SKM-1 treated with dmso at 0.1 percent for 144 hours (cell line): ENCODE data around the gene PPM1J.
A peak's percentile ranks its signal among the peaks of the same experiment; 100 is the strongest.
"Not testable (repeated sequence)": the region's sequence is repeated elsewhere in the genome, so short reads cannot be mapped to it uniquely, and the experiment has no call there.

Experiments used
- DNase-seq: peaks from one replicate; lab custom pipeline; 2025; ENCODE audit not compliant: unreplicated experiment; lab: John Stamatoyannopoulos, UW

PPM1J gene

DNA sequence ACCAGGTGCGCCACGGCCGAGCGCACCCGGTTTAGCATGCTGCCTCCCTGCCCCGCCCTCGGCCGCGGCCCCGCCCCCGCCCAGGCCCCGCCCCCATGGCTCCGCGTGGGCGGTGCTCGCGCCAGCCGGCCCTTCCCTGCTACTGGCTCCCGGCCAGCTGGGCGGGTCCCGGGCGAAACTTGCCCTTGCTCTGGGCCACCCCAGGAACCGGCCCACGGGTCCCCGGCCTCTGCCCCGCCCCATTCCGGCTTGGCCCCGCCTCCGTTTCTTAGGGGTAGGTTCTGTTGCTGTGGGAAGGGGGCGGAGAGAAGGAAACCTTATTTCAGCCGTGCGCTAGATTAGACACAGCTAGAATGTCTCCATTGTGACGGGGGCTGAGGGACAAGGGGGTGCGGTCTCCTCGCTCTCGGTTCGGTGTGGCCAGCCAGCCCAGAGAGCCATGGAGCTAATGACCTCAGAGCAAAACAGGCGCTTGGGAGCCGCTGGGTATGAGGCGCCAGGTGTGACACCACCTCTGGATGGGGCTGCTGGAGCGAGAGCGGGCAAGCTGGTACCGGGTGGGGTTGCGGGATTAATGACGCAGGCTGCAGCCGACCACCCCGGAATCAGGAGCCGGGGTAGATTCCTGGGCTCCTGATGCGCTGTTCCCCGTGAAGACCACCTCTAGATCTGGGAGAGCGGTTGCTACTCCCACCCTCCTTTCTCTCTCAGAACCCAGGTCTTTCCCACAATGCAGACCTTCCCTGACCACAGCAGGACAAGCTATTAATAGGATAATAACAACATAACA is at the start of gene PPM1J:
Gene PPM1J, minus strand, starts transcription at position 69 of the 790 bp plus-strand sequence. Its CDS starts 31 bp downstream, at position 38.
- DNase-seq: peak; percentile 87

GRCh38 chr1:112762541-112763500 is 47.7 kb upstream of the PPM1J start:
- no peak for DNase-seq

DNA sequence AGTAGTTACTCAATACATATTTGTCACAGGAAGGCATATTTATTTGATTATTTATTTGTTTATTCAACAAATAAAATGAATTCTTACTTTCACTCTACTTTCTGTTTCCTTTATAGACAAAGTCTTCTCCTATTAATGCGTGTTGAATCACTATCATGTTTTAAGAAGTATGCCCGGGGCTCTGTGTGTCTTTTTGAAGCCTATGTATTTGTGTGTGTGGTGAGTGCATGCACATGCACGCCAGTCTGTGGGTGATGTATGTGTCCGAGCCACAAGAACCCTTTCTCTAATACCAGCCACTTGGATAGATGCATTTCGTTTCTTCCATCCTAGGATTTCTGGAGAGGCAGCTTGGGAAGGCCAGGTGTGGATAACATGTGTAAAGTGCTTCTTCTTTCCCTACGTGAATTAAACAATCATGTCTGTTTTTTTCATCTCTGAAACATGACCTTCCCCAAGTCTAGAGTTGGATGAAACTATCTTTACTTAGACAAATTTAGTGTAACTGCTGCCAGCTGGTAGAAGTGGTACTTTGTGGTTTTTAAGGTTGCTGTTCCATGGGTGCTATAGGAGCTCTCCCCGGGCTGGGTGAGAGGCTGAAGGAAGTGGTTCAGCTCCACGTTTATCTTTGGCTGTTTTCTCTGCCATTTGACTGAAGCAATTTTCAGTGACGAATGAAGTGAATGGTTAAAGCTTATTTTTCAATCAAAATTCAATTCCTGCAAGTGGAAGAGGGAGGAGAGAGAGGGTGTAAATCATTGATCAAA is 46.8 kb upstream of the PPM1J start:
- no peak for DNase-seq

GRCh38 chr1:112759228-112759627 is 44.1 kb upstream of the PPM1J start:
- DNase-seq: no peak

GRCh38 chr1:112754116-112754628 is 39.0 kb upstream of the PPM1J start:
- DNase-seq: no peak

DNA sequence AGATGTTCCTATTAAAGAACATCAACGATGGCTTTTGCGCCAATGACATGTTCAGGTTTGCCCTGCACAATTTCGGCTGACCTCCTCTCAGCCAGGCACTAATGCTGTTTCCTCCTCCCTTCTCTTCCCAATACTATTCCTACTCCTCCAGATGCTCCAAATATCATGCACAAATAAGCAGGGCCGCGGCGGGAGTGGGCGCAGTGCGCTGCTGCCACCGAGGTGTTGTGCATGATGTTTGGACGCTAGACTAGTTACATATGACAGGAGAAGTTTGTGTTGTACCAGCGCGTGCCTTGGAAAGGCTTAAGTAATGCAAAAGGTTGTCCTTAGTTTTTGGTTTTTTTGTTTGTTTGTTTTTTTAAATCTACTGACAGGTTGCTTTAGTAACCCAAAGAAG is 33.3 kb upstream of the PPM1J start:
- no peak for DNase-seq

GRCh38 chr1:112744009-112744578 is 29.0 kb upstream of the PPM1J start:
- DNase-seq: no peak

DNA sequence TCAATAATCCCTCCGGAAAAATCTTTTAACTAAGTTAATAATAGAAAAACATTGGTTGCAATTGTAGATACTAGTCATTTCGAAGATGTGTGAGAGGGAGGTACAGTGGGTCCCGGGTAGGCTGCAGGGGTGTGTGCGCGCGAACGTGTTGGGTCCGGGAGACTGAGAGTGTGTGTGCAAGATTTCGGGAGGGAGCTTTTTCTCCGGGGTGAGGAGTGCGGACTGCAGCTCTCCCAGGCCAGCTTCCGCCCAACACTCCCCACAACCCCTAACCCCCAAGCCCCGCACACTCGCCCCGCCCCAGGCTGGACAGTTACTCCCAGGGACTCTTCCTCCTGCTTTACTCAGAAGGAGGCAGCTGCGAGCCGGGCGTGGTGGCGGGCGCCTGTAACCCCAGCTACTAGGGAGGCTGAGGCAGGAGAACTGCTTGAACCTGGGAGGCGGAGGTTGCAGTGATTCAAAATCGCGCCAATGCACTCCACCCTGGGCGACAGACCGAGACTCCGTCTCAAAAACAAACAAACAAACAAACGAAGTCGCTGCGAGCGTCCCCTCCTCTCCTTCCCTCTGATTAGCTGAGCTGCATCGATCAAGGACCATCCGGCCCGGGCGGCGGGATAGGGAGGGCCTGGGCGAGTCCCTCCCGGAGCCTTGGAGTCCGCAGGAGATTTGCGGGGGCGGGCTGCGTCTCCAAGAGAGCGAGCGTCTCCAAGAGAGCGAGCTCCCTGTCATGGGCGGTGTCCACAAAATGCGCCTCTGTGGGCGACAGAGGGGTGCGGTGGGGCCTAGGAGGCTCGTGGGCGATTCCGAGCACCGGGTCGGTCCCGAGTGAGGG is 28.3 kb upstream of the PPM1J start:
- DNase-seq: no peak

DNA sequence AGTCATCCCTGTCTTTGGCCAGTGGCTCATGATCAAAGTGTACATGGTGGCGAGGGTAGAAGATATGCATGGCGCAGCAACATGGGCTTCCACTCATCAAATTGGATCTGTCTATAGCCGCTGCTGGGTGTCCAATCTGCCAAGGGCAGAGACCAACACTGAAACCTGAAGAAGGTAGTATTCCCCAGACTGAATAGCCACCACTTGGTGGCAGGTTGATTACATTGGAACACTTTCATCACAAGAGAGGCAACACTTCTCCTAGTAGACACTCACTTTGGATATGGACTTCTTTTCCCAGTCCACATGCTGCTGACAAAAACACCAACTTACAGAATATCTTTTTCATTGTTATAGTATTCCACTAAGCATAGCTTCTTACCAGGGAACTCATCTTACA is 22.4 kb upstream of the PPM1J start:
- no peak for DNase-seq

DNA sequence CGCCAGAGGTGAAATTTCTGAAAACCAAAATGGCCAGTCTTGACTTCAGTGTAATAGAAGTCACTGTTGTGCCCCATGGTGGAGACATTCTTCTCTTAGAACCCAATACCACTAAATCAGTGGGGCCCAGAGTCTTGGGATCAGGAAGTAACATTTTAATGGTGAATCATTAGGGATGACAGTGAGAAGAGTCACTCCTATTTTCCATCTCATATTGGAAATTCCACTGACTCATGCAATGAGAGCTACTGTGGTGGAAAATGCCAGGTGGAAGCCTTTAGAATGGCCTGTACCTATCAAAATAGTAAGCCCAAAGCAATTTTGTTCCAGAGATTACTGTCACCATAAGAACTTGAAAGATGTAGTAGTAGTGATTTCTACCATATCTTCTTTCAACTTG is 20.6 kb upstream of the PPM1J start:
- no peak for DNase-seq

GRCh38 chr1:112731451-112731850 is 16.3 kb upstream of the PPM1J start:
- no peak for DNase-seq

- no peak for DNase-seq
Measured at GRCh38 chr1:112729909-112730308, 14.8 kb upstream of the PPM1J start.

GRCh38 chr1:112729011-112729410 is 13.9 kb upstream of the PPM1J start:
- DNase-seq: not testable (repeated sequence)

DNA sequence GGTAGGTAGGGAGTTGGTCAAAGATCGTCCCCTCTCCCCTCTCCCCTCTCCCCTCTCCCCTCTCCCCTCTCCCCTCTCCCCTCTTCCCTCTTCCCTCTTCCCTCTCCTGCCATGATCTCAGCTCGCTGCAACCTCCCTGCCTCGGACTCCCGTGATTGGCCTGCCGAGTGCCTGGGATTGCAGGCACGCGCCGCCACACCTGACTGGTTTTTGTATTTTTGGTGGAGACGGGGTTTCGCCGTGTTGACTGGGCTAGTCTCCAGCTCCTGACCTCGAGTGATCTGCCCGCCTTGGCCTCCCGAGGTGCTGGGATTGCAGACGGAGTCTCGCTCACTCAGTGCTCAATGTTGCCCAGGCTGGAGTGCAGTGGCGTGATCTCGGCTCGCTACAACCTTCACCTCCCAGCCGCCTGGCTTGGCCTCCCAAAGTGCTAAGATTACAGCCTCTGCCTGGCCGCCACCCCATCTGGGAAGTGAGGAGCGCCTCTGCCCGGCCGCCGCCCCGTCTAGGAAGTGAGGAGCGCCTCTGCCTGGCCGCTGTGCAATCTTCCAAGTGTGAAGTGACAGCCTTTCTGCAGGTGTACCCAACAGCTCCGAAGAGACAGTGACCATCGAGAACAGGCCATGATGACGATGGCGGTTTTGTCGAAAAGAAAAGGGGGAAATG is 13.3 kb upstream of the PPM1J start:
- DNase-seq: not testable (repeated sequence)

DNA sequence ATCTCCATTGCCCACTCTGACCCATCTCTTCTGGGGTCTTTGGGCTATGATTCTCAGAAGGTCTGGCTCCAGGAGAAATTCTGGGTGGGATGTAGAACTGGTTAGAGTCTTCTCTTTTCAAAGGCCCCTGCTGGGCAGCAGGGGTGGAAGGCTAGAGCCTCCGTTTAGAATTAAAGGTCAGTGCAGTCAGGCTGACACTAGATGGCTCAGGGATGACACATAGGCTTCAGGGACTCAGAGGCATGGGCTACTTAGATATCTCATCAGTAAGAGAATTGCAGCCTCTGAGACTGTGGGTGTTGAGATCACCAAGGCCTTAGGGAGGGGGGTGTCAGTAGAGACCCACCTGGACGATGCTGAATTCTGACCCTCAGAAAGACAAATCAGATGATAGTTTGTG is 12.6 kb upstream of the PPM1J start:
- no peak for DNase-seq

DNA sequence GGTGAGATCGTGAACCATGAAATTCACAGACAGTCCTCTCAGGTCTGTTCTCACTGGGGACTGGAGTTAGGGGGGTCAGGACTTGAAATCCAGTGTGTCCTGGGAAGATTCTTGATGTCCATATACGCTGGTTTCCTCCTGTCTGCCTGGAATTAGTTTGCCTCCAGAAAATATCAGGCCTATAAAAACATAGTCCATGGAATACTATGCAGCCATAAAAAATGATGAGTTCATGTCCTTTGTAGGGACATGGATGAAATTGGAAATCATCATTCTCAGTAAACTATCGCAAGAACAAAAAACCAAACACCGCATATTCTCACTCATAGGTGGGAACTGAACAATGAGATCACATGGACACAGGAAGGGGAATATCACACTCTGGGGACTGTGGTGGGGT is 9.1 kb upstream of the PPM1J start:
- not testable (repeated sequence) for DNase-seq

GRCh38 chr1:112723511-112723839 is 8.3 kb upstream of the PPM1J start:
- no peak for DNase-seq

DNA sequence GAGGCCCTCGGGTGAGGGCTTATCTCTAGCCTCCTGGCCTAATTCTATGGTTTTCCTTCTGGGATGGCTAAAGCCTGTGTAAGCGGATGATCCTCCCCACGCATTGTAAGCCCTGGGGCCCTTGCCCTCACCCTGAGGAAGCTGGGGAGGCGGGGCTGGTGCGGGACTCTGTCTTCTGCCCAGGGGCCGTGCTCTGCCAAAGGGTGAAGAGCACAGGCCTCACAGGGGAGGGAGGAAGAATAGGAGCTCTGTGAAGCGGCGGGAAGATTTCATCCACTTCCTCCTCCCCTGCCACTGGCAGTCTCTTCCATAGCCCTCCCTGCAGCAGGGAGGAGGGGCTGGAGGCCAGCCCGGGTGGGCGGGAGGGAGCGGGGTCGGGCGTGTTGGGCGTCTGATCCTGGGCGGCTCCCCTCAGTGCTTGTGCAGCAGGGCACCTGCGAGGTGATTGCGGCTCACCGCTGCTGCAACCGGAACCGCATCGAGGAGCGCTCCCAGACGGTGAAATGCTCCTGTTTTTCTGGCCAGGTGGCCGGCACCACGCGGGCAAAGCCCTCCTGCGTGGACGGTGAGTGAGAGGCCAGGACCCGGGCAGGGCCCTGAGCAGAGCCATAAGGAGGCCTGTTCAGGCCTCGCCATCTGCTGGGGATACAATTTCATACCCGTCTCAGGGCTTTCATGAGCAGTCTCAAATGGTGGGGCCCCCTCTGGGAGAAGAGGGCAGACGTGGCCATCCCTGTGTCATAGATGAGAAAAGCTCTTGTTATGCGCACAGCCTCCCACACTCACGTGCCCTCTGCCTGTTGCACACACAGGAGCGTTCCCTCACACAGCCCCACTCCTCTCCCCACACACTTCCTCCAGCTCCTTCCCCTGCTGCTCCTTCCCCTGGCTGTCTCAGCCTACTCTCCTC is 7.7 kb upstream of the PPM1J start:
- peak; percentile 25 for DNase-seq
